Measurements from ENCODE around the gene ANO4.
"Not testable (repeated sequence)": the region's sequence is repeated elsewhere in the genome, so short reads cannot be mapped to it uniquely, and the experiment has no call there.

The ANO4 gene

DNA sequence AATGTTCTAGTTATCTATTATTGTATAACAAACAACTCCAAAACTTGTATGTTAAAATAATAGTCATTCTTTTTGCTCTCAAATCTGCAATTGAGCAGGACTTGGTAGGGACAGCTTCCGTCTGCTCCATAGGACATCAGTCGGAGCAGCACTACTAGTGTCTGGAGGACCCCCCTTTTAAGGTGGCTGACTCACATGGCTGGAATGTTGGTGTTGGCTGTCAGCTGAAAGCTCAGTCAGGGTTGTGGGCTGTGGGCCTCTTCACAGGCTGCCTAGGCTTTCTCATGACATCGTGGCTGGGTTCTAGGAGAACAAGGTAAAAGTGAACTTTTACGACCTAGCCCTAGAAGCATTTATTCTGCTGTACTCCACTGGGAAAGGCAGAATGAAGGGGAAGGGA, 160.6 kb downstream of the ANO4 start:
- DNase-seq: no peak

DNA sequence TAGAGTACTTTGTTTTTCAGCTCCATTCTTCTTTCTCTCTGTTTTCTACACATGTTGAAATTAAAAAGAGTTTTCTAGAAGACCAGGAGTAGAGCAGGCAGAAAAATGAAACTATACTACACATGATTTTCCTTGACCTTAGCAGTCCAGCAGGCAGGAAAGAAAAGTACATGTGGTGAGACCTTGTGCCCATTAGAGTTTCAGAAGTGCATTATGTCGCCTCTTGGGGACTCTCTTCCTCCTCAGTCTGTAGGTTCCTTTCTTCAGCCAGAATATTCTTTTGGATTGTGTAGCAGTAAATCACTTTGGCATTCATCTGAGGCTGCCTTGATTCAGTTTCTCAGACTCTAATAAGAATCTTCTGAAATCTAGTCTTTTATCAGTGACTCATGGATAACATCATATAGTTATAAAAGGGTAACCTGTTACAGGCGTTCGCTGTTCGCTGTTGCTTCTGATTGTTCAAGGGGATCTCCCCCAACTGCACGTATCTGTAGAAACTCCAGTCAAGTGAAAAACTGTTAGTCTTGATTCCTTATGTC, 161.8 kb downstream of the ANO4 start:
- no peak for DNase-seq

DNA sequence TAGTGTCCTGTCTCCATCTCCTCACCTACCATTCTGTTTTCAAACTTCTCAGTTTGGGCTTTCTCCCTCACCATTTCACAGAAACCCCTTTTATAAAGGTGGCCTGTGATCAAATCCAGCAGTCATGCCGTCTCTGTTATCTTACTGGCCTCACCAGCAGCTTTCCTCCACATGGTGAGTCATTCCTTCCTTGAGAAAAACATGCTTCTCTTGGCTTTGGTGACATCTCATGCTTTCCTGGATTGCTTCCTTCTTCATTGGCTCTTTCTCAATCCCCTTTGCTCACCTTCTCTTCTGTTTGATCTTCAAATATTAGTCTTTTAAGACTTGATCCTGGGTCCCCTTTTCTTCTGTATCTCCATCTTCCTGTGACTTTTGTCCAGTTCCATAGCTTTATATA, 164.9 kb downstream of the ANO4 start:
- DNase-seq: no peak

DNA sequence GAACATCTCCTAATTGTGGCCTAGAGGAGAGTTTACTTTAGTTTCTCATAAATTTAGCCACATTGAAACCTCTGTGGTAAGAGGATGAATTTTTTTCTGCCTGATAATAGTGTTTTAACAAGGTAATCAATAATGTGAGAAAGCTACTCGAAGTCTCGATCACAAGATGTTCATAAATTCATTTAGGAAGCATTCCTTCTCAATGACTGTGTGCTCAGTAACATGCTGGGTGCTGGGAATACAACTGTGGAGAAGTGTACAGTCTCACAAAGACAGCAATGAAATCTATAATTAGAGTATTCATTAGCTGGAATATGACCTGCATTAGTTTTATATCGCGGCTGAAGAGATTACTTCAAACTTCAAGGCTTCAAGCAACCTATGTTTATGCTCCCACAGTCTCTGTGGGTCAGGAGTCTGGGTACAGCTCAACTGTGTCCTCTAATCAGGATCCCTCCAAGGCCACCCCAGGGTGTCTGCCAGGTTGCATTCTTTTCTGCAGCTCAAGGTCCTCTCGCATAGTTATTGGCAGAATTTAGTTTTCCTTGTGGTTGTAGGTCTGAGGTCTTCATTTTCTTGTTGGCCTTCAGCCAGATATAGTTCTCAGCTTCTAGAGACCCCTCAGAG, 167.6 kb downstream of the ANO4 start:
- no peak for DNase-seq

DNA sequence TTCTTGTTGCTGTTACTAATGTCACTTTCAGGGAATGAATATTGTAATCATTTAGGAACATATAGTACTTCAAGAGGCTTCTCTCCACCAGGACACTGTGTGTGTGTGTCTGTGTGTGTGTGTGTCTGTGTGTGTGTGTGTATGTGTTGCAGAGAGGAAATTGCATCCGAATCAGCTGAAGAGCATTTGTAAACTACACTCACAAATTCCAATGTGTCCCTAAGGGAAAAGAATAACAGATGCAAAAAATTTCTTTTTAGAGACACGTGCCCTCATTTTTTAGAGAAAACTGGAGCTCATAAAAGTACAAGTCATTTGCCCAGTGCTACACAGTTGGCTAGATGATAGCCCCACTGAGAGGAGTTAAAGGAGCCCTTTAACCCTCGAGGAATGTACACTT, 168.8 kb downstream of the ANO4 start:
- DNase-seq: no peak

DNA sequence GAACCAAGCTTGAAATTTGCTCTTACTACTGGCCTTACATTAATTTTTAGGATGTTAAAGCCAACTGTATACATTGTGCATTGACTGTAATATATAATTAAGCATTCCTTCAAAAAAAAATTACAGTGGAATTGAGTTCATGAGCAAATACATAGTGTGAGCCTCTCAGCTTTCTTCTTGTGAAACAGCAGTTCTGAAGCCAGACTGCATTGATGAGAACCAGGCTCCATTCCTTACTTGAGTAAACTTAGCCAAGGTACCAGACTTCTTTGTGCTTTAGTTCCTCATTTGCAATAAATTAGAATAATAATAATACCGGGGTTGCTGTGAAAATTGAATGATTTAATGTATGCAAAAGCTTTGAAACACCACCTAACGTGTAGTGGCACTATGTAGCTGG, 169.5 kb downstream of the ANO4 start:
- DNase-seq: no peak

DNA sequence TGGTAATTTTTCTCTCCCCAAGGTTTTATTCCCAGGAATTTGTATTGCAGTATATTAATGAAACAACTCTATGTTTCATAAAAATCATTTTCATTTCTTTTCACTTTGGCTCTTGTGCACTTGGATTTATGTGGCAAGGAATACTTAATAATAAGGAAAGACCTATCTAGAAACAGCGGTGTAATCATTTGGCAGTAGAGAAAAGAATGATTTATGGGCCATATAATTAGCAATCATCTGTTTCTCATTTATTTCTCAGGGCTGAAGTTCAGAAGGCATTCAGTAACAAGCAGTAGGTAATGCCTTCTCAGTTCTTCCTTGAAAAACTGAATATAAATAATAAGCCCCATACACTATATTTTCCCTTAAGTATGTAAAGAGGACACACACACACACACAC, 172.6 kb downstream of the ANO4 start:
- no peak for DNase-seq

DNA sequence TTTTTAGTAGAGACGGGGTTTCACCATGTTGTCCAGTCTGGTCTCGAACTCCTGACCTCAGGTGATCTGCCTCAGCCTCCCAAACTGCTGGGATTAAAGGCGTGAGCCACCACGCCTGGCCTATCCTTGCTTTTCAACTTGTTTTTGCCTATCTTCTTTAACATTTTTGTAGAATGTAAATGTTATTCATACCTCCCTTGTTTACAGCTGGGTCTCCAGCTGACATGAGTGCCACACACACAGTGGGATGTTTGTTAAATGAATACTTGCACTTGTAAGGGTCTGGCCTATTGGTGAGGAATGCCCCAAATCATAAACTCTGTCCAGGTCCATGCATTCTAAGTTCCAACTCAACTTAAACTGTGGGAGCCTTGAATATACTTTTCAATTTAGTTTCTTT, 176.3 kb downstream of the ANO4 start:
- no peak for DNase-seq

DNA sequence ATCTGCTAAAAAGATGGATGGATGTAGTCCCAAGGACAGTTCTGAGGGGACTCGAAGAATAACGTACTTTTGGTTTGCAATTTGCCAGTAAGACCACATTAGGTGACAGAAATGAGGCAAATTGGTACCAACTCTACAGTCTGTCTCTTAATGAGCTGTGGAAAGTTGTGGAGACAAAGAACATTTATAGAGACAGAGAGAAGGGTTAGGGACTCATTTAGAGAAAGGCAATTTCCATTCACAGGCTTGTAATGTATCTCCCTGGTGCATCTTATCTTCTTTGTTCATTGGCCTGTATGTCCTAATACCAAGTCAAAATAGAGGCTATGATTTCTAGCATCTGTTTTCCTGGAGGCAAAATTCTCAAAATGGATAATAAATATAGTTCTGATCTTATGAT, 177.5 kb downstream of the ANO4 start:
- DNase-seq: no peak

DNA sequence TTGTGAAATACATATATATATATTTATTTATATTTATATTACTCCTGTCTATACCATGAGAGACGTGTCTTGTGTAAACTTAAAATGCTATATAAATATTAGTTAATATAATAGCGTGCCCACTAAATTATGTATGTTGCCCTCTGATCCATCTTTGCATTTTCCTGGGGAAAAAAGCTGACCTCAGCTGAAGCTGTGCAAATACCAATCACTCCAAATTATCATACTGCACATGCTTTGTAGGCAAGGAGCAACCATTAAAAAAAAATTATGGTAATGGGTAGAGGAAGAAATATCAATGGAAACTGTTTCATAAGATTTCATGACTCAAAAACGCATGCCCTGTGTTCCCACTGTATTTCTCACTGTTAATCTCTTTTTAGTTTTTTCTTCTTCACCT, 179.8 kb downstream of the ANO4 start:
- no peak for DNase-seq

DNA sequence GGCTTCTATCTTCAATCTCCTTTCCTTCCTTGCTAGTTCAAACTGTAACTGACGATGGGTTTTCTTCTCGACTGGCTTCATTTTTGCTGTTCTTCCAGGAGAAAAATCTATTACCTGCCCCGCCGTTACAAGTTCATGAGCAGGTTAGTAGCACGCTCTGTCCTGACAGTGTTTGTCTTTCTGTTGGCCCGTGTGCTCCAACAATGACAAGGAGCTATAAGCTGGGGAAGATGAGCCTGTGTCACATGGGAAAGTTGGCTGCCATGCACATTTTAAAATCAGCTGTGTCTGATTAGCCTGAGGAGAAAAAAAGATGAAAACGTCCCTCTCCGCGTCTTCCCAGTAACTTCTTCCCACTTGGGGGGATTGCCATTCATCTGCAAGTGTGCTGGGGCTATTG, 180.2 kb downstream of the ANO4 start:
- DNase-seq: no peak

DNA sequence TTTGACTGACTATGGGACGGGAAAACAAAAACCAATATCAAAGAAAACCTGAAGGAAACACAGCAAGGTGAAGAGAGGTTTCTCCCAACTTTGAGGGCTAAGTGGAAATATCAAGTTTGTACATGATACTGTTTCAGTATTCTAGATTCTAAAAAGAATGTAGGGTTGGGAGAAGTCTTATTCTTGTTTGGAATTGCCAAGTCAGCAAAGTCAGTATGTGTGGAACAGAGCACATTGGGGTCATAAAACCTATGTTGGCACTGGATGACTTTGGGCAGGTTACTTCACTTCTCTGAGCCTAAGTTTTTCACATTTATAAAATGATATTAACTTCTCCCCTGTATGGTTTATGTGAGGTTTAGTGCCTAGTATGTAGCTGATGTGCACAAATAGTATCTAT, 182.2 kb downstream of the ANO4 start:
- DNase-seq: no peak

DNA sequence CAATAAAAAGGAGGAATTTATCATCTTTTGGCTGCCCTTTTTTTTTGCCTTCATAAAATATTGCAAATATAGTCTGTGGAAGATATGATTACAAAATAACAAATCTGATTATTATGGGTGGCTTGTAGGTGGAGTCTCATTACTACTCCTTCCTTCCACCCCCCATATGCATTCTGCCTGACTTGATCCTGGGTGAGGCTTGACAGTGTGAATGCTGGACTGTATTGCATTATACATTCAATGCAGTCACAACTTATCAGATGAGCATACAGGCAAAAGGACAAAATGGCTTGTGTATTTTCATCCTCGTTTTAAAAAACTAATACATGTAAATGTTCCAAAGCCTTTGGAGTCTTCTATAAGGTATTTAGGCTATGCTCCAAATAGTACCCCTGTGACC, 186.3 kb downstream of the ANO4 start:
- DNase-seq: no peak

DNA sequence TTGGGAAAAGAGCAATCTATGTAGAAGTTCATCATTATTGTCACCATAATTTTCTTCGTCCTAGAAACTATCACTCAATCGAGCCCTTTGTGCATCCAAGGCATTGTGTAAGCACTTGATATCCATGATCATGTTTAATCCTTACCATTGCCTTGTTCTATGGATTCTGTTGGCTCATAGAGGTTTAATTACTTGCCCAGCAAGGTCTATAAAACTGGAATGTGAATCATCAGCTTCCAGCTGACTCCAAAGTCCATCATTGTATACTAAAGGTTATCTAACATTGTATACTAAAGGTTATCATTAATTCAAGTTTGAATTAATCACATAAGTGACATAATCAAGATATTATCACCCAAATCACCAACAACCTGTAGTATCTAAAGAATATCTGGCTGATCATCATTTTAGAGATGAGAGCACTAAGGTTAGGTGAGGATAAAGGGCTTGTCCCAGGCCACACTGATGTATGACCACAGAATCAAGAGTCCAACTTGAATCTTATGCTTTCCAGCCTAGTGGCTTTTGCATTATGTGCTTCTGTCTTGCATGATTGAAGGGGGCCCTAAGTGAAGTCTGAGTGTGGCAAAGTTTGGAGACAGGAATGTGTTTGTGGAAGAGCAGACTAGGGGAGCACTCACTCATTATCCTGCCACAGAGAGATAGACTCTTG, 188.1 kb downstream of the ANO4 start:
- no peak for DNase-seq

DNA sequence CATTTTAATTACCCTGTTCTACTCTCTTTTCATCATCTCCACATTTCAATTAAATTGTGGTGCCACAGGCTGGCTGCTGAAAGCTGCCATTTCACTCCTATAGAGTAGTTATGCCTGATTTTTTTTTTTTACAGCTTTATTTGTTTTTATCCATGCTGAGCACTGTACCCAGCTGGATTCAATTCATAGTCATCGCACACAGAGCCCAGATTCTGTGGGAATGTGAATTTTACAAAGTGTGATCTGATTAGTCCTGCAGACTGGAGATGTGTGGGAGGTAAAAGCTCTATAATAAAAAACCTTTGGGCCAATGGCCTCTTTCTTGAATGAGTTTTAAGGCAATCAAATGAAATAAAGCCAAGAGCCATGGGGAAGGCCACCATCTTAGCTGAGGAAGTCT, 190.2 kb downstream of the ANO4 start:
- DNase-seq: no peak

DNA sequence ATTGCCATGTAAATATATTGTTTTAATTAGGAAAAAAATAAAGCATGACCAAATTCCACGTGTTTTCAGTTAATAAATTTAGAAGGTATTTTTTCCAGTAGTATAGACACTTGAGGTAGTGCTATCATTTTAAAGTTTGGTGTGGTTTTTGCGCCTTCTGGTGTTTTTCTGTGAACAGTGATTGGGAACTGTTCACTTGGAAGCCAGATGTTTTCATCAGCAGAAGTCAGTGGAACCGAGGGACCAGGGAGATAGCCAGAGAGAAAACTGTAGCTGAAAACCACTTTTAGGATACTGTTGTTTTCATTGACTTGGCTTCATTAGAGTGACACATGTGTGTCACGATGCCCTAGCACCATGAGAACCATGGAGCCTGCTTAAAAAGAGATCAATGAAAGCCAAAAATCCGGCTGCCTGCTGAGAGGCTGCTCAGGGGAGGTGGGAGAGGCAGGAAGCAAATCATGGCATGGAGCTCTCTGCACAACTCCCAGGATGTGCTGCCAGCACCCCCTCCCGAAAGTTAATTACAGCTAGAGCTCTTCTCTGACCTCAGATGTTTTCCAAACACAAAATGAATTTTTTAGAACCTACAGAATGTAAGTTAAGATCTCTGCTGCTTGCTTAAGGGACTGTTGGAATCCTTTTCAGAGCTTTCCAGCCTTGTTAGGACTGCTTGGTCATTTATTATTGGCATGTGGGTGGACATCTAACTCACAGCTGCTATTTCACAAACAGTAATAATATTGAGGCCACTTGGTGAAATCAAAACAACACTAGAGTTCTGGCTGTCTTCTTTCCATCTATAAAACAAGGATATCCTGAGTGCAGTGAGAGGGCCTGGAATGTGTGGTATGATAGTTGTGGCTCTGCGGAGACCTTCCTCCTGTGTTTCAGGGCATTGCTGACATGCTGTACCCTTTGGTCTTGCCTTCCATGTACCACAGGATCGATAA, 192.3 kb downstream of the ANO4 start:
- DNase-seq: no peak

DNA sequence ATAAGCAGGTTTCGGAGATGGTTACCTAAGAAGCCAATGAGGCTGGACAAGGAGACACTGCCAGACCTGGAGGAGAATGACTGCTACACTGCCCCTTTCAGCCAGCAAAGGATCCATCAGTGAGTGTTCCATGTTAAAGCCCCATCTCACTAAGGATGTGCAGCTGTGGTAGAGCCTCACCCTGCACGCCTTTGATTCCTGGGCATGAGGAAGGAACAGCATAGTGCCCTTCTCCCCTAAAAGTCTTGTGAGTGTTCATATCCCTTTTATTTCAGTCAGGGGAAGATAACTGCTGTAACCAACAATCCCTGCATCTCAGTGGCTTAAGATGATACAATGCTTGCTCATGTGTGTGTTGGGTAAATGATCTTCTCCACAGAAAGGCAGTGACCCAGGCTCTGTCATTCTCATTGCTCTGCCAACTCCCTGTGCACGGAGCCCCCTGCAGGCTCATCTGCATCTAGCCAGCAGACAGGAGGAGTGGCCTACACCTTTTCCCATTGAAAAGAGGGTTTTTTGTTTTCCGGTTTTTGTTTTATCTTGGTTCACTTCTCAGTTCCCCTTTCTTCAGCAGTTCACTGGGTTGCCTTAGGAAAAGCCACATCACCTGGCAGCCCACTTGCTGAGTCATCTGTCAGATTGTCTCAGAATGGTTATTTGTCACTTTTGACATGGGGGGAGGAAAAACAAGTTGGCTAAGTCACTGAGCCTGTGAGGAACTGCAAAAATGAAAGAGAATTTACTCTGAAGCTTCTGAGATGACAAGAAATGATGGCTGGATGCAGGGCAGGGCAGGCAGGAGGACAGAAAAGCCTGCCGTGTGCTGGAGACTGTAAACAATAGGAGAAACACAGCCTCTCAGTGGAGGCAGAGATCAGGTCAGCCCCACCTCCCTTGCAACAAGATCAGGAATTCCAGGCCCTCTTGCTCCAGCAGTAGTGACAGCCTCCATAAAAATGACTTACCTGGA, 193.3 kb downstream of the ANO4 start:
- no peak for DNase-seq

DNA sequence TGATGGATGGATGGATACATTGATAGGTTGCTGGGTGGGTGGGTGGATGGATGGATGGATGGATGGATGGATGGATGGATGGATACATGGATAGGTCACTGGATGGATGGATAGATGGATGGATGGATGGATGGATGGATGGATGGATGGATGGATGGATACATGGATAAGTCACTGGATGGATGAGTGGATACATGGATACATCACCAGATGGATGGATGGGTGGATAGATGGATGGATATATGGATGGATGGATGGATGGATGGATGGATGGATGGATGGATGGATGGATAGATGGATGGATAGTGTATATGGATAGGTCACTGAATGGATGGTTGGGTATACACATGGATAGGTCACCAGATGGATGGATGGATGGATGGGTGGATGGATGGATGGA, 194.9 kb downstream of the ANO4 start:
- not testable (repeated sequence) for DNase-seq

DNA sequence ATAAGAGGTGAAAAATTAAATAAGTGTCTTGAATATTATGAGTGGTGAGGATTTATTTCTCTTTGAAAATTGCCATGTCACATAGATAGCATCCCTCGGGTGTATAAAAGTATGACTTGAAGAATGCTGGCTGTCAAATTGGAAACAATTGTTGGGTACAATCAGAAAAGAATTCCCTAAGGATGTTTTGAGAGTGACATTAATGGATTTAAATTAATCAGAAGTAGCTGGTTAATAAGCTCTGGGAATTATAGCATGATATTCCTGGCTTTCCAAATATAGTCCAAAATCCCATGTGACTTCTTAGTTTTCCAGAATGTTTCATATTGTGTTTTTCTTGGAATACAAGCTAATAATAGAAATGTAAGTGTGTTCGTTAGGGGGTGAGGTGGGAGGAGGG, 196.5 kb downstream of the ANO4 start:
- DNase-seq: no peak

DNA sequence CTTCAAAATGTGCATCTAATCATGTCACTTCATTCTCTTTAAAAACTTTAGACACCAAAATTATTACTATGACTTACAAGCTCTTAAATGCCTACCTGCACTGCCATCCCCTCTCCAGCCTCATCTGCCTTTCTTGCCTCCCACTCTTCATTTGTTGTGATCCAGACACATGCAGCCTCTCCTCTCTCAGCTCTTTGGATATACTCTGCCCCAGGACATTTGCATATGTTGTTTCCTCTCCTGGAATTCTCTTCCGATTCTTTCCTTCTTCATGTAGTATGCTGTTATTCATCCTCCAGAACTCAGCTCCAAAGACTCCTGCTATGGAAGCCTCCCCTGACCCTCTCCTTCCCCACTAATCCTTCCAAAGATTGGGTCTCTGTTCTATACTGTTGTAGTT, 197.6 kb downstream of the ANO4 start:
- DNase-seq: no peak

DNA sequence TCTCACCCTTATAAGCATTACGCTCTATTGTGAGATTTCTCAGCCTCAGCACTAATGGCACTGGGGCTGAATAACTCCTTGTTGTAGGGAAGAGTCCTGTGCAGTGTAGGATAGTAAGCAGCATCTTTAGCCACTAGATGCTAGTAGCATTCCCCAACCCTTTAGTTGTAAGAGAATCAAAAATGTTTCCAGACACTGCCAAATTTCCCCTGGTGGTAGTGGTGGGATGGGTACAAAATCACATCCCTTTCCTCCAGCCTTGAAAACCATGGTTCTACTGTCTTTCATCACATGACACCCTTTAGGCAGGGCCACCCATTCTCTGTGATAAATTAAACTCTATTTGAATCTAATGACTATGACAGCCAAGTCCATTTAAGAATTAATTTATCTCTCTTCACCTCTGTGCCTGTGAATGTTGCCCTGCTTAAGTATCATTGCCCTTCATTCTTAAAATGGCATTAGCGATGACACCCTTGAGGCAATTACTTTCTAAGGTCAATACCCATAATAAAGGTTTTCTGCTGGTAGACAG, 199.4 kb downstream of the ANO4 start:
- DNase-seq: no peak

DNA sequence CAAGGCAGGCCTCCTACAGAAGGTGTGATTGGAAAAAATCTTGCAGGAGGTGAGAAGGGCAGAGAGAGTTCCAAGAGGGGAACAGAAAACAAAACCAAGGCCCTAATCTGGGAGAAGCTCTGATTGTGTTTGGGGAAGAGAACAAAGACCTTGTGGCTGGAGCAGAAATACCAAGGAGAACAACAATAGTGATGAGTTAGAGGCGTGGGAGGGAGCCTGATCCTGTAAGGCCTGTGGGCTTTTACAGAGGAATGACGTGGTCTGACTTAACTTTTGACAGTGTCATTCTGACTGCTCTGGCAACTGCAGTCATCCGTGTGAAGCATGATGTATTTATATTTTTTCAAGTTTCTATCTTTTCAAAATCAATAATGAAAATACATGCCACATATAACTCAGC, 200.6 kb downstream of the ANO4 start:
- DNase-seq: no peak

Measured in DMS153 (cell line).